Fibroblast of skin of abdomen (primary cell): ENCODE measurements around the gene AGPAT3.

Source experiments
- DNase-seq: peaks from one replicate; pipeline ENCODE4 v3.0.0-alpha.2; 2013

The AGPAT3 gene

GRCh38 chr21:43958364-43959158 lies 93.5 kb downstream of the AGPAT3 start:
- peak; percentile 18 for DNase-seq

- DNase-seq: no peak
Observed at GRCh38 chr21:43959231-43960116, 94.5 kb downstream of the AGPAT3 start.

- no peak for DNase-seq
Observed at GRCh38 chr21:43961382-43961909, 96.4 kb downstream of the AGPAT3 start.

- no peak for DNase-seq
Observed at GRCh38 chr21:43965911-43966585, 101.0 kb downstream of the AGPAT3 start.

- no peak for DNase-seq
Observed at GRCh38 chr21:43966946-43967512, 102.0 kb downstream of the AGPAT3 start.

GRCh38 chr21:43967981-43968380 lies 103.0 kb downstream of the AGPAT3 start:
- no peak for DNase-seq

- DNase-seq: no peak
Observed at GRCh38 chr21:43968410-43969114, 103.5 kb downstream of the AGPAT3 start.

- DNase-seq: no peak
Observed at GRCh38 chr21:43969115-43969444, 104.1 kb downstream of the AGPAT3 start.

- no peak for DNase-seq
Observed at GRCh38 chr21:43970551-43970950, 105.5 kb downstream of the AGPAT3 start.

GRCh38 chr21:43971201-43971991 lies 106.4 kb downstream of the AGPAT3 start:
- DNase-seq: no peak

GRCh38 chr21:43971992-43972255 lies 106.9 kb downstream of the AGPAT3 start:
- DNase-seq: no peak

- DNase-seq: no peak
Observed at GRCh38 chr21:43972850-43973633, 108.0 kb downstream of the AGPAT3 start.

- DNase-seq: no peak
Observed at GRCh38 chr21:43973634-43973955, 108.6 kb downstream of the AGPAT3 start.

- DNase-seq: no peak
Observed at GRCh38 chr21:43974791-43975468, 109.9 kb downstream of the AGPAT3 start.

- DNase-seq: peak; percentile 54
Observed at GRCh38 chr21:43975469-43976098, 110.6 kb downstream of the AGPAT3 start.

GRCh38 chr21:43976661-43977060 lies 111.6 kb downstream of the AGPAT3 start:
- no peak for DNase-seq

GRCh38 chr21:43978060-43978459 lies 113.0 kb downstream of the AGPAT3 start:
- DNase-seq: no peak

GRCh38 chr21:43979654-43980053 lies 114.6 kb downstream of the AGPAT3 start:
- DNase-seq: no peak

- DNase-seq: no peak
Observed at GRCh38 chr21:43981151-43981870, 116.3 kb downstream of the AGPAT3 start.
